Gastroesophageal sphincter (tissue), 3 donors: ENCODE results near the gene REEP2.
A peak's percentile ranks its signal among the peaks of the same experiment; 100 is the strongest.

Source experiments
- EP300 ChIP-seq: sonication (generic); formaldehyde crosslinking; IDR thresholded peaks from one replicate; pipeline ENCODE4 v1.6.1; 2017; ENCODE audit warnings: antibody characterized with exemption, mild to moderate bottlenecking
- POLR2AphosphoS5 ChIP-seq: sonication (generic); formaldehyde crosslinking; IDR thresholded peaks from one replicate; pipeline ENCODE4 v1.6.1; 2017; ENCODE audit warnings: antibody characterized with exemption
- TF ChIP-seq, protein P1 (sequence below), 4 experiments: fragments of 200-600 bp in 2 of 4; fragments of 450-650 bp in 2 of 4; sonication (generic) in 1 of 4; IDR thresholded peaks; one replicate each; pipeline ENCODE4 v1.5.1; 2017 to 2019; ENCODE audit warnings: antibody characterized with exemption in 4 of 4, mild to moderate bottlenecking in 2 of 4, moderate library complexity in 2 of 4

DNA sequence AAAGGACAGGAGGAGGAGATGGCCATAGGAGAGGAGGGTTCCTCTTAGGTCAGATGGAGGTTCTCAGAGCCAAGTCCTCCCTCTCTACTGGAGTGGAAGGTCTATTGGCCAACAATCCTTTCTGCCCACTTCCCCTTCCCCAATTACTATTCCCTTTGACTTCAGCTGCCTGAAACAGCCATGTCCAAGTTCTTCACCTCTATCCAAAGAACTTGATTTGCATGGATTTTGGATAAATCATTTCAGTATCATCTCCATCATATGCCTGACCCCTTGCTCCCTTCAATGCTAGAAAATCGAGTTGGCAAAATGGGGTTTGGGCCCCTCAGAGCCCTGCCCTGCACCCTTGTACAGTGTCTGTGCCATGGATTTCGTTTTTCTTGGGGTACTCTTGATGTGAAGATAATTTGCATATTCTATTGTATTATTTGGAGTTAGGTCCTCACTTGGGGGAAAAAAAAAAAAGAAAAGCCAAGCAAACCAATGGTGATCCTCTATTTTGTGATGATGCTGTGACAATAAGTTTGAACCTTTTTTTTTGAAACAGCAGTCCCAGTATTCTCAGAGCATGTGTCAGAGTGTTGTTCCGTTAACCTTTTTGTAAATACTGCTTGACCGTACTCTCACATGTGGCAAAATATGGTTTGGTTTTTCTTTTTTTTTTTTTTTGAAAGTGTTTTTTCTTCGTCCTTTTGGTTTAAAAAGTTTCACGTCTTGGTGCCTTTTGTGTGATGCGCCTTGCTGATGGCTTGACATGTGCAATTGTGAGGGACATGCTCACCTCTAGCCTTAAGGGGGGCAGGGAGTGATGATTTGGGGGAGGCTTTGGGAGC, 29.5 kb downstream of the REEP2 start:
- TF ChIP-seq, protein P1, sequence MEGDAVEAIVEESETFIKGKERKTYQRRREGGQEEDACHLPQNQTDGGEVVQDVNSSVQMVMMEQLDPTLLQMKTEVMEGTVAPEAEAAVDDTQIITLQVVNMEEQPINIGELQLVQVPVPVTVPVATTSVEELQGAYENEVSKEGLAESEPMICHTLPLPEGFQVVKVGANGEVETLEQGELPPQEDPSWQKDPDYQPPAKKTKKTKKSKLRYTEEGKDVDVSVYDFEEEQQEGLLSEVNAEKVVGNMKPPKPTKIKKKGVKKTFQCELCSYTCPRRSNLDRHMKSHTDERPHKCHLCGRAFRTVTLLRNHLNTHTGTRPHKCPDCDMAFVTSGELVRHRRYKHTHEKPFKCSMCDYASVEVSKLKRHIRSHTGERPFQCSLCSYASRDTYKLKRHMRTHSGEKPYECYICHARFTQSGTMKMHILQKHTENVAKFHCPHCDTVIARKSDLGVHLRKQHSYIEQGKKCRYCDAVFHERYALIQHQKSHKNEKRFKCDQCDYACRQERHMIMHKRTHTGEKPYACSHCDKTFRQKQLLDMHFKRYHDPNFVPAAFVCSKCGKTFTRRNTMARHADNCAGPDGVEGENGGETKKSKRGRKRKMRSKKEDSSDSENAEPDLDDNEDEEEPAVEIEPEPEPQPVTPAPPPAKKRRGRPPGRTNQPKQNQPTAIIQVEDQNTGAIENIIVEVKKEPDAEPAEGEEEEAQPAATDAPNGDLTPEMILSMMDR (IDR thresholded peaks at IDR 0.05) = no peak
- TF ChIP-seq POLR2AphosphoS5 (peak; percentile 60), EP300 (no peak)
